Measurements from ENCODE around the gene ACTN4. TPM values are rescaled to one million over a fixed set of nuclear protein-coding genes. Genes with fewer than 3 reads are reported as not detected.

ACTN4 gene
- total RNA-seq, 4 donors from 2014 or later, result 191 to 479 (median 365) TPM

GRCh38 chr19:38690146-38690545 lies 42.7 kb downstream of the ACTN4 start:
- H3K27ac ChIP-seq, result no peak overlapping the region
- H3K27me3 ChIP-seq, result no peaks in the 10 kb centered on the region
- intact Hi-C loops (cut with DNase I), result no loop called here
- DNase-seq, result no peak
- no peak for TF ChIP-seq POLR2A (IDR thresholded peaks at IDR 0.05)
- TF ChIP-seq CTCF (IDR thresholded peaks at IDR 0.05), result no peak
- peaks cover 61 to 77% of the 10 kb centered on the region in 2 donors for H3K4me1 ChIP-seq
- no peak overlapping the region for H3K4me3 ChIP-seq (replicated peaks in 1 of 3)
- WGBS, 2 donors, result 89 to 94% methylated on average over 14 of the region's 14 CpGs
- H3K9me3 ChIP-seq, result no peaks in the 10 kb centered on the region
- H3K36me3 ChIP-seq, result no peaks in the 10 kb centered on the region

- Histone ChIP-seq H3K36me3 (no peaks in the 10 kb centered on the region), H3K4me1 (peaks cover 61 to 77% of the 10 kb centered on the region in 2 donors), H3K27ac (peak overlapping the region in 2 of 3 donors; percentile 34 to 46), H3K4me3 (replicated peaks in 1 of 3) (no peak overlapping the region), H3K9me3 (no peaks in the 10 kb centered on the region), H3K27me3 (no peaks in the 10 kb centered on the region)
- TF ChIP-seq CTCF (IDR thresholded peaks at IDR 0.05) (no peak), POLR2A (IDR thresholded peaks at IDR 0.05) (no peak)
- WGBS, 2 donors, result 88 to 89% methylated on average over 7 of the region's 7 CpGs
- intact Hi-C loops (cut with DNase I), result no loop called here
- no peak for DNase-seq
Measured at GRCh38 chr19:38690832-38691231, 43.4 kb downstream of the ACTN4 start.

GRCh38 chr19:38691938-38692457 lies 44.5 kb downstream of the ACTN4 start:
- no peaks in the 10 kb centered on the region for H3K9me3 ChIP-seq
- no peaks in the 10 kb centered on the region for H3K27me3 ChIP-seq
- peak overlapping the region; percentile 82 to 89 (median 83) for H3K27ac ChIP-seq
- H3K36me3 ChIP-seq, result no peaks in the 10 kb centered on the region
- WGBS, 2 donors, result 66 to 68% methylated on average over 15 of the region's 15 CpGs
- H3K4me1 ChIP-seq, result peaks cover 61 to 77% of the 10 kb centered on the region in 2 donors
- no peak for TF ChIP-seq POLR2A (IDR thresholded peaks at IDR 0.05)
- no peak for TF ChIP-seq CTCF (IDR thresholded peaks at IDR 0.05)
- intact Hi-C loops (cut with DNase I), result no loop called here
- DNase-seq, result no peak
- H3K4me3 ChIP-seq (replicated peaks in 1 of 3), result no peak overlapping the region

- TF ChIP-seq CTCF (IDR thresholded peaks at IDR 0.05) (no peak), POLR2A (IDR thresholded peaks at IDR 0.05) (no peak)
- Histone ChIP-seq H3K9me3 (no peaks in the 10 kb centered on the region), H3K27ac (peak overlapping the region; percentile 82 to 89 (median 83)), H3K4me1 (peaks cover 65 to 81% of the 10 kb centered on the region in 2 donors), H3K36me3 (no peaks in the 10 kb centered on the region), H3K4me3 (replicated peaks in 1 of 3) (no peak overlapping the region), H3K27me3 (no peaks in the 10 kb centered on the region)
- 72 to 74% methylated on average over 16 to 22 of the region's 25 CpGs for WGBS, 2 donors
- DNase-seq, result no peak
- intact Hi-C loops (cut with DNase I), result no loop called here
Measured at GRCh38 chr19:38692458-38693379, 45.3 kb downstream of the ACTN4 start.
